Mesodermal cell (in vitro differentiated cells): ENCODE data around the gene FAXDC2.

Source experiments
- H3K27ac ChIP-seq: 2 replicates; pipeline ENCODE4 v1.7.0; 2013; ENCODE audit warnings: mild to moderate bottlenecking, low read depth, low read length, moderate library complexity; ENCODE audit not compliant: severe bottlenecking
- H3K36me3 ChIP-seq: 2 replicates; pipeline ENCODE4 v1.7.1; 2013; ENCODE audit warnings: mild to moderate bottlenecking, low read length, moderate library complexity; ENCODE audit not compliant: control insufficient read depth, insufficient read depth
- H3K4me1 ChIP-seq: one replicate; pipeline ENCODE4 v1.7.1; 2013; ENCODE audit warnings: mild to moderate bottlenecking, low read length; ENCODE audit not compliant: insufficient read depth, control insufficient read depth, poor library complexity, severe bottlenecking
- H3K4me3 ChIP-seq: 2 replicates; pipeline ENCODE4 v1.7.0; 2013; ENCODE audit warnings: low read length, control low read depth, mild to moderate bottlenecking; ENCODE audit not compliant: insufficient read depth, poor library complexity, severe bottlenecking; ENCODE audit errors: extremely low read depth
- H3K9me3 ChIP-seq: 2 replicates; pipeline ENCODE4 v1.7.1; 2013; ENCODE audit warnings: mild to moderate bottlenecking, low read length, moderate library complexity; ENCODE audit not compliant: control insufficient read depth
- WGBS, 2 experiments: methylation state at CpG; one replicate each; pipeline ENCODE4 v1.1.5; 2013; ENCODE audit warnings: missing lambda C conversion rate in 2 of 2; ENCODE audit not compliant: insufficient coverage in 2 of 2; 5-methylcytosine and 5-hydroxymethylcytosine counted together

Gene FAXDC2

GRCh38 chr5:154860765-154861164 lies 10.4 kb upstream of the FAXDC2 start:
- peaks cover 15% of the 10 kb centered on the region for H3K4me1 ChIP-seq
- no peak overlapping the region for H3K27ac ChIP-seq
- no peaks in the 10 kb centered on the region for H3K9me3 ChIP-seq
- 94 to 100% methylated on average over 1 of the region's 4 CpGs for WGBS, 2 experiments
- no peak overlapping the region for H3K4me3 ChIP-seq
- H3K36me3 ChIP-seq = peaks cover 43% of the 10 kb centered on the region

- Histone ChIP-seq H3K36me3 (peaks cover 37% of the 10 kb centered on the region), H3K27ac (no peak overlapping the region), H3K4me3 (peak overlapping the region; percentile 63), H3K4me1 (peaks cover 19% of the 10 kb centered on the region), H3K9me3 (no peaks in the 10 kb centered on the region)
- WGBS, 2 experiments = 52 to 65% methylated on average over 5 of the region's 5 CpGs
Measured at GRCh38 chr5:154860123-154860522, 9.7 kb upstream of the FAXDC2 start.

- H3K27ac ChIP-seq = peak overlapping the region; percentile 99
- 7 to 15% methylated on average over 12 to 17 of the region's 26 CpGs for WGBS, 2 experiments
- peaks cover 19% of the 10 kb centered on the region for H3K4me1 ChIP-seq
- H3K4me3 ChIP-seq = peak overlapping the region; percentile 63
- H3K36me3 ChIP-seq = peaks cover 28% of the 10 kb centered on the region
- no peaks in the 10 kb centered on the region for H3K9me3 ChIP-seq
Measured at GRCh38 chr5:154858972-154859871, 8.8 kb upstream of the FAXDC2 start.

GRCh38 chr5:154858297-154858971 lies 8.0 kb upstream of the FAXDC2 start, which contains the start of gene CNOT8:
TSS of gene CNOT8 (plus strand) at chr5:154858627. CDS start at chr5:154863279, 4,652 bp downstream.
- WGBS, 2 experiments = 0% methylated on average over 38 to 57 of the region's 65 CpGs

GRCh38 chr5:154857530-154858296 lies 7.3 kb upstream of the FAXDC2 start:
- Histone ChIP-seq H3K36me3 (peaks cover 12% of the 10 kb centered on the region), H3K4me3 (peak overlapping the region; percentile 63), H3K9me3 (no peaks in the 10 kb centered on the region), H3K27ac (peak overlapping the region; percentile 99), H3K4me1 (peaks cover 19% of the 10 kb centered on the region)
- WGBS, 2 experiments = 0 to 1% methylated on average over 38 to 43 of the region's 59 CpGs

More at GRCh38 chr5:154858297-154858971, 8.0 kb upstream of the FAXDC2 start, which contains the start of gene CNOT8:
- Histone ChIP-seq H3K4me1 (peaks cover 19% of the 10 kb centered on the region), H3K9me3 (no peaks in the 10 kb centered on the region), H3K4me3 (peak within 1 kb of the TSS; percentile 63), H3K27ac (peak within 1 kb of the TSS; percentile 99), H3K36me3 (peaks cover 20% of the 10 kb centered on the region)

- no peaks in the 10 kb centered on the region for H3K9me3 ChIP-seq
- no CpG with 5 or more reads among the region's 3 CpGs for WGBS, 2 experiments
- peaks cover 25% of the 10 kb centered on the region for H3K4me1 ChIP-seq
- no peak overlapping the region for H3K27ac ChIP-seq
- H3K36me3 ChIP-seq = no peaks in the 10 kb centered on the region
- no peak overlapping the region for H3K4me3 ChIP-seq
Measured at GRCh38 chr5:154851351-154851750, 948 bp upstream of the FAXDC2 start.

- Histone ChIP-seq H3K36me3 (no peaks in the 10 kb centered on the region), H3K4me3 (peak overlapping the region; percentile 46), H3K4me1 (peaks cover 24% of the 10 kb centered on the region), H3K9me3 (no peaks in the 10 kb centered on the region), H3K27ac (peak overlapping the region; percentile 90)
- WGBS, 2 experiments = 90 to 92% methylated on average over 2 of the region's 2 CpGs
Measured at GRCh38 chr5:154849791-154850201, 607 bp downstream of the FAXDC2 start.

- Histone ChIP-seq H3K4me3 (peak overlapping the region; percentile 46), H3K36me3 (no peaks in the 10 kb centered on the region), H3K27ac (peak overlapping the region; percentile 90), H3K4me1 (peaks cover 29% of the 10 kb centered on the region), H3K9me3 (no peaks in the 10 kb centered on the region)
- WGBS, 2 experiments = 81 to 95% methylated on average over 4 of the region's 6 CpGs
Measured at GRCh38 chr5:154849264-154849785, 1.1 kb downstream of the FAXDC2 start.

- no peak overlapping the region for H3K4me3 ChIP-seq
- no peaks in the 10 kb centered on the region for H3K9me3 ChIP-seq
- no peak overlapping the region for H3K27ac ChIP-seq
- H3K36me3 ChIP-seq = peaks cover 5% of the 10 kb centered on the region
- H3K4me1 ChIP-seq = peaks cover 28% of the 10 kb centered on the region
- WGBS, 2 experiments = 92 to 94% methylated on average over 2 to 5 of the region's 5 CpGs
Measured at GRCh38 chr5:154844809-154845208, 5.6 kb downstream of the FAXDC2 start.
